Loucy (cell line): Measurements from ENCODE around the gene FLVCR2.

Source experiments
- H2AFZ ChIP-seq: fragments of 200-600 bp; sonication (generic); 2 replicates; pipeline ENCODE4 v1.6.0; 2016; ENCODE audit warnings: antibody characterized with exemption, mild to moderate bottlenecking, low read length, moderate library complexity
- H3F3A ChIP-seq: fragments of 200-600 bp; 2 replicates; pipeline ENCODE4 v1.6.0; 2016; ENCODE audit warnings: antibody characterized with exemption, low read depth, mild to moderate bottlenecking
- H3K27me3 ChIP-seq: fragments of 200-600 bp; sonication (generic); 2 replicates; pipeline ENCODE4 v1.6.1; 2014; ENCODE audit warnings: low read length, mild to moderate bottlenecking; ENCODE audit not compliant: insufficient read depth, poor library complexity, severe bottlenecking
- H3K36me3 ChIP-seq: fragments of 200-600 bp; sonication (generic); 2 replicates; pipeline ENCODE4 v1.6.1; 2016; ENCODE audit warnings: low read length; ENCODE audit not compliant: insufficient read depth
- H3K4me1 ChIP-seq: fragments of 200-600 bp; sonication (generic); 2 replicates; pipeline ENCODE4 v1.5.1; 2014; ENCODE audit warnings: low read length, mild to moderate bottlenecking; ENCODE audit not compliant: insufficient read depth, poor library complexity, severe bottlenecking
- H3K4me2 ChIP-seq: fragments of 200-600 bp; sonication (generic); 2 replicates; pipeline ENCODE4 v1.6.0; 2014; ENCODE audit warnings: antibody characterized with exemption, low read length, low read depth, mild to moderate bottlenecking; ENCODE audit not compliant: poor library complexity, severe bottlenecking
- H3K4me3 ChIP-seq: fragments of 200-600 bp; sonication (generic); 2 replicates; pipeline ENCODE4 v1.5.1; 2014; ENCODE audit warnings: low read length, mild to moderate bottlenecking, mixed read lengths; ENCODE audit not compliant: poor library complexity, severe bottlenecking
- H3K79me2 ChIP-seq: fragments of 200-600 bp; sonication (generic); 2 replicates; pipeline ENCODE4 v1.6.1; 2014; ENCODE audit warnings: low read length; ENCODE audit not compliant: insufficient read depth
- H3K9ac ChIP-seq: fragments of 200-600 bp; sonication (generic); 2 replicates; pipeline ENCODE4 v1.6.0; 2014; ENCODE audit warnings: mild to moderate bottlenecking, low read depth, low read length, moderate library complexity; ENCODE audit not compliant: poor library complexity, severe bottlenecking
- H3K9me2 ChIP-seq: fragments of 200-600 bp; sonication (generic); replicated peaks from 2 replicates; pipeline ENCODE4 v1.6.1; 2016; ENCODE audit warnings: low read depth, low read length, mixed read lengths
- H3K9me3 ChIP-seq: fragments of 200-600 bp; sonication (generic); 2 replicates; pipeline ENCODE4 v1.6.1; 2014; ENCODE audit warnings: mild to moderate bottlenecking, antibody characterized with exemption, low read length, low read depth; ENCODE audit not compliant: insufficient read depth
- H4K20me1 ChIP-seq: fragments of 200-600 bp; sonication (generic); 2 replicates; pipeline ENCODE4 v1.6.0; 2014; ENCODE audit warnings: antibody characterized with exemption, low read length, mild to moderate bottlenecking; ENCODE audit not compliant: insufficient read depth, poor library complexity, severe bottlenecking
- EZH2phosphoT487 ChIP-seq: fragments of 200-600 bp; IDR thresholded peaks from 2 replicates; pipeline ENCODE4 v1.6.1; 2018; ENCODE audit warnings: antibody characterized with exemption, mild to moderate bottlenecking, moderate library complexity, borderline replicate concordance
- TF ChIP-seq, protein P1 (sequence below): fragments of 200-600 bp; sonication (generic); conservative IDR thresholded peaks from 2 replicates; pipeline ENCODE4 v1.5.1; 2014; ENCODE audit warnings: mild to moderate bottlenecking, antibody characterized with exemption, low read length

The FLVCR2 gene

DNA sequence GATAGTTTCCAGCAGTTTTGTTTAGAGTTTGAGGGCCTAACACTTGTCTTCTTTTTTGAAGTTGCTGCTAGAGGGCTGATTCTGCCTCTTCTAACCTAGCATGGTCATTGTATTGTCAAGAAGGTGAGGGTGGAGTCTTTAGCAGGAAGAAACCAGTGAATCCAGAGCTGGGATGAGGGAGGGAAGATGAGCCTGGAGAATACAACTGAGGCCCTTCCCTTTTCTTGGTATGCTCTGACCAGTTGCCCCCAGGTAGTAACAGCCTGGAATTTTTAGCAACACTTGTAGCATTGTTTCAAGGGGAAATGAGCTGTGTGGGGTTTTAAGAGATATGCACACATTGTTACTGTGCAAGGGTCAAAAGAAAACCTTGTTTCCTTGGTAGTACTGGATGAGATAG lies 9.0 kb downstream of the FLVCR2 start:
- no peak for TF ChIP-seq EZH2phosphoT487
- TF ChIP-seq, protein P1, sequence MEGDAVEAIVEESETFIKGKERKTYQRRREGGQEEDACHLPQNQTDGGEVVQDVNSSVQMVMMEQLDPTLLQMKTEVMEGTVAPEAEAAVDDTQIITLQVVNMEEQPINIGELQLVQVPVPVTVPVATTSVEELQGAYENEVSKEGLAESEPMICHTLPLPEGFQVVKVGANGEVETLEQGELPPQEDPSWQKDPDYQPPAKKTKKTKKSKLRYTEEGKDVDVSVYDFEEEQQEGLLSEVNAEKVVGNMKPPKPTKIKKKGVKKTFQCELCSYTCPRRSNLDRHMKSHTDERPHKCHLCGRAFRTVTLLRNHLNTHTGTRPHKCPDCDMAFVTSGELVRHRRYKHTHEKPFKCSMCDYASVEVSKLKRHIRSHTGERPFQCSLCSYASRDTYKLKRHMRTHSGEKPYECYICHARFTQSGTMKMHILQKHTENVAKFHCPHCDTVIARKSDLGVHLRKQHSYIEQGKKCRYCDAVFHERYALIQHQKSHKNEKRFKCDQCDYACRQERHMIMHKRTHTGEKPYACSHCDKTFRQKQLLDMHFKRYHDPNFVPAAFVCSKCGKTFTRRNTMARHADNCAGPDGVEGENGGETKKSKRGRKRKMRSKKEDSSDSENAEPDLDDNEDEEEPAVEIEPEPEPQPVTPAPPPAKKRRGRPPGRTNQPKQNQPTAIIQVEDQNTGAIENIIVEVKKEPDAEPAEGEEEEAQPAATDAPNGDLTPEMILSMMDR = no peak
- Histone ChIP-seq H3K4me3 (no peak overlapping the region), H3K9ac (no peak overlapping the region), H4K20me1 (no peaks in the 10 kb centered on the region), H3K4me2 (no peak overlapping the region), H3F3A (no peaks in the 10 kb centered on the region), H3K79me2 (no peaks in the 10 kb centered on the region), H3K9me3 (peaks cover 3% of the 10 kb centered on the region; the same call in 1 of the 2 replicates), H3K4me1 (no peaks in the 10 kb centered on the region), H3K9me2 (no peaks in the 10 kb centered on the region), H3K36me3 (no peaks in the 10 kb centered on the region), H3K27me3 (no peaks in the 10 kb centered on the region), H2AFZ (no peak overlapping the region)

DNA sequence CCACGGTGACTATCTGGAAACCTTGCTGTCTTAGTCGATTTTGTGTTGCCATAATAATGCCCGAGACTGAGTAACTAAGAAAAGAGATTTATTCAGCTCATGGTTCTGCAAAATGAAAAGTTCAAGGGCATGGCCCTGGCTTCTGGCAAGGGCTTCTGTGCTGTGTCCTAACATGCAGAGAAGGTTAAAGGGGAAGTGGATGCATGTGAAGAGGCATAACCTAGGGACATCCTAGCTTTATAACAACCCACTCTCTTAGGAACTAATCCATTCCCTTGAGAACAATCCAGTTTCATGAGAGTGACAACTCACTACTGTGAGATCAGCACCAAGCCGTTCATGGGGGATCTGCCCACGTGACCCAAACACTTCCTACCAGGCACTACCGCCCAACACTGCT lies 11.5 kb downstream of the FLVCR2 start:
- Histone ChIP-seq H3K9ac (no peak overlapping the region), H3K9me3 (peaks cover 3% of the 10 kb centered on the region; the same call in 1 of the 2 replicates), H3K79me2 (no peaks in the 10 kb centered on the region), H3K4me3 (no peak overlapping the region), H2AFZ (no peak overlapping the region), H3K4me2 (no peak overlapping the region), H3K27me3 (no peaks in the 10 kb centered on the region), H3K36me3 (no peaks in the 10 kb centered on the region), H3F3A (no peaks in the 10 kb centered on the region), H4K20me1 (no peaks in the 10 kb centered on the region), H3K4me1 (no peaks in the 10 kb centered on the region), H3K9me2 (no peaks in the 10 kb centered on the region)
- no peak for TF ChIP-seq EZH2phosphoT487
- TF ChIP-seq, protein P1 = no peak

DNA sequence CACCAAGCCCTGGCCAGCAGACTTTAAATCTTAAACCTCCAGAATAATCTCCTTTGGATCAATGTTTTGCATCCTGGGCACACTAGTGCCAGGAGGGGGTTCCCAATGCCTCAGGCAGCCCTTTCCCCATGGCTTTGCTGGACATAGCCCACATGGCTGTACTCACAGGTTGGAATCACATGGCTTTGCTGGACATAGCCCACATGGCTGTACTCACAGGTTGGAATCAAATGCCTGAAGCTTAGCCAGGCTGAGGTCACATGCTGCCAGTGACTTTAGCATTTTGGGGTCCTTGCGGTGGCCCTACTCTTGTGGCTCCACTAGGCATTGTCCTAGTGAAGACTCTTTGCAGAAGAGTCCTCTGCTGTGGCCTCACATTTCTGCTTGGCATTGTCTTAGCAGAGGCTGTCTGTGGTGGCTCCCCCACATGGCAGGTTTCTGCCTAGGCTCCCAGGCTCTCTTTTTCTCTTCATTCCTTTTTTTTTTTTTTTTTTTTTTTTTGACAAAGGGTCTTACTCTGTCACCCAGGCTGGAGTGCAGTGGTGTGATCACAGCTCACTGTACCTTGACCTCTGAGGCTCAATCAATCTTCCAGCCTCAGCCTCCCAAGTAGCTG lies 13.0 kb downstream of the FLVCR2 start:
- no peaks in the 10 kb centered on the region for H3K4me1 ChIP-seq
- no peaks in the 10 kb centered on the region for H3F3A ChIP-seq
- H2AFZ ChIP-seq = no peak overlapping the region
- no peaks in the 10 kb centered on the region for H3K9me2 ChIP-seq
- no peaks in the 10 kb centered on the region for H3K27me3 ChIP-seq
- H3K4me3 ChIP-seq = no peak overlapping the region
- H3K9ac ChIP-seq = no peak overlapping the region
- no peak for TF ChIP-seq EZH2phosphoT487
- TF ChIP-seq, protein P1 = 0 out of 2 replicates have a peak, but pooled peaks have one; percentile 16
- H3K36me3 ChIP-seq = no peaks in the 10 kb centered on the region
- H3K4me2 ChIP-seq = no peak overlapping the region
- peaks cover 3% of the 10 kb centered on the region; the same call in 1 of the 2 replicates for H3K9me3 ChIP-seq
- H3K79me2 ChIP-seq = no peaks in the 10 kb centered on the region
- H4K20me1 ChIP-seq = no peaks in the 10 kb centered on the region
